ENCODE measurements around the gene PCDHB4. TPM values are rescaled to one million over a fixed set of nuclear protein-coding genes. Genes with fewer than 3 reads are reported as not detected.
A peak's percentile ranks its signal among the peaks of the same experiment; 100 is the strongest.

The PCDHB4 gene
- total RNA-seq, 1 experiment from 2014 or later = 2.6 TPM

DNA sequence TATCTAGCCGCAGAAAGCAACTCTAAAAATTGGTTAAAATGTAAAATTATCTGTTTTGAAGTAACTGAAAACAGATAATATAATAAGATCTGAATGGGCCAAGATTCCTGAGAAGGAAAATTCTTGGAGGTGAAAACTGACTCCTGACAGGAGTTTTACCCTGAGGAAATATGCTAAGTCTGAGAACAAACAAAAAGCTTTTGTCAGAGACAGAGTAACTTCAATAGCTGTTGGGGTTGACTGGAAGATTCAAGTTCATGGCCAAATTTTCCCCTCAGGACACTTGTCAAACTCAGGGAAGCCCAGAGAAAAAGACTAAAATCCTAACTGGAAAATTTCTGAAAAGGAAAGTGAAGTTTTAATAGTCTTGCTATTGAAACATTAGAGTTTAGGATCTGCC lies 5.7 kb downstream of the PCDHB4 start (continued):
- TF ChIP-seq, protein P1, sequence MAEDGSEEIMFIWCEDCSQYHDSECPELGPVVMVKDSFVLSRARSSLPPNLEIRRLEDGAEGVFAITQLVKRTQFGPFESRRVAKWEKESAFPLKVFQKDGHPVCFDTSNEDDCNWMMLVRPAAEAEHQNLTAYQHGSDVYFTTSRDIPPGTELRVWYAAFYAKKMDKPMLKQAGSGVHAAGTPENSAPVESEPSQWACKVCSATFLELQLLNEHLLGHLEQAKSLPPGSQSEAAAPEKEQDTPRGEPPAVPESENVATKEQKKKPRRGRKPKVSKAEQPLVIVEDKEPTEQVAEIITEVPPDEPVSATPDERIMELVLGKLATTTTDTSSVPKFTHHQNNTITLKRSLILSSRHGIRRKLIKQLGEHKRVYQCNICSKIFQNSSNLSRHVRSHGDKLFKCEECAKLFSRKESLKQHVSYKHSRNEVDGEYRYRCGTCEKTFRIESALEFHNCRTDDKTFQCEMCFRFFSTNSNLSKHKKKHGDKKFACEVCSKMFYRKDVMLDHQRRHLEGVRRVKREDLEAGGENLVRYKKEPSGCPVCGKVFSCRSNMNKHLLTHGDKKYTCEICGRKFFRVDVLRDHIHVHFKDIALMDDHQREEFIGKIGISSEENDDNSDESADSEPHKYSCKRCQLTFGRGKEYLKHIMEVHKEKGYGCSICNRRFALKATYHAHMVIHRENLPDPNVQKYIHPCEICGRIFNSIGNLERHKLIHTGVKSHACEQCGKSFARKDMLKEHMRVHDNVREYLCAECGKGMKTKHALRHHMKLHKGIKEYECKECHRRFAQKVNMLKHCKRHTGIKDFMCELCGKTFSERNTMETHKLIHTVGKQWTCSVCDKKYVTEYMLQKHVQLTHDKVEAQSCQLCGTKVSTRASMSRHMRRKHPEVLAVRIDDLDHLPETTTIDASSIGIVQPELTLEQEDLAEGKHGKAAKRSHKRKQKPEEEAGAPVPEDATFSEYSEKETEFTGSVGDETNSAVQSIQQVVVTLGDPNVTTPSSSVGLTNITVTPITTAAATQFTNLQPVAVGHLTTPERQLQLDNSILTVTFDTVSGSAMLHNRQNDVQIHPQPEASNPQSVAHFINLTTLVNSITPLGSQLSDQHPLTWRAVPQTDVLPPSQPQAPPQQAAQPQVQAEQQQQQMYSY (CRISPR knock-in tag; IDR thresholded peaks at IDR 0.05) = no peak
- TF ChIP-seq TCF7 (CRISPR knock-in tag; IDR thresholded peaks at IDR 0.05; ENCODE audit: low read depth) (no peak), CREM (CRISPR knock-in tag; IDR thresholded peaks at IDR 0.05) (no peak)
- TF ChIP-seq, protein P2, sequence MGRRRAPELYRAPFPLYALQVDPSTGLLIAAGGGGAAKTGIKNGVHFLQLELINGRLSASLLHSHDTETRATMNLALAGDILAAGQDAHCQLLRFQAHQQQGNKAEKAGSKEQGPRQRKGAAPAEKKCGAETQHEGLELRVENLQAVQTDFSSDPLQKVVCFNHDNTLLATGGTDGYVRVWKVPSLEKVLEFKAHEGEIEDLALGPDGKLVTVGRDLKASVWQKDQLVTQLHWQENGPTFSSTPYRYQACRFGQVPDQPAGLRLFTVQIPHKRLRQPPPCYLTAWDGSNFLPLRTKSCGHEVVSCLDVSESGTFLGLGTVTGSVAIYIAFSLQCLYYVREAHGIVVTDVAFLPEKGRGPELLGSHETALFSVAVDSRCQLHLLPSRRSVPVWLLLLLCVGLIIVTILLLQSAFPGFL (CRISPR knock-in tag; IDR thresholded peaks at IDR 0.05; ENCODE audit: borderline replicate concordance) = no peak

DNA sequence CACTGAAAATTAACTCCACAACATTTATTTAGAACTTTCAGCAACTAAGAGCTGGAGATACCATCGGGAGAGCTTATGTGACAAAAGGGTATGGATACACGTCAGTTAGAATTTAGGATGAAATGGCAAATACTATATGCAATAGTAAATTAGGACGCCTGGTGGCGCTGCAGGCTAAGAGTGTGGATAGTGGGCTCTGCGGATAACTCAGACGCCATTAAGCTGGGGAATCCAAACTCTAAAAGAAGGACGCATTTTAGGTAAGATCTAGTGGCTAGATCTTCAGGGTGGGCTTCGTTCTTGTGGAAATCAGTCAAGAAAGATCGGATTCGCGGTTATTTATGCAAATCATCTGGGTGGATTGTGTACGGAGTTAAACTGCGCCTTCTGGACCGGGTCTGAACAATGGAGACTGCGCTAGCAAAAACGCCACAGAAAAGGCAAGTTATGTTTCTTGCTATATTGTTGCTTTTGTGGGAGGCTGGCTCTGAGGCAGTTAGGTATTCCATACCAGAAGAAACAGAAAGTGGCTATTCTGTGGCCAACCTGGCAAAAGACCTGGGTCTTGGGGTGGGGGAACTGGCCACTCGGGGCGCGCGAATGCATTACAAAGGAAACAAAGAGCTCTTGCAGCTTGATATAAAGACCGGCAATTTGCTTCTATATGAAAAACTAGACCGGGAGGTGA lies 13.6 kb downstream of the PCDHB4 start, which contains the start of gene PCDHB5:
Gene PCDHB5, plus strand, starts transcription at position 177 of the 688 bp plus-strand sequence. Its CDS starts 229 bp downstream, at position 406.
- peak within 1 kb of the TSS; percentile 74 for H3K4me3 Mint-ChIP-seq
- ChIA-PET CTCF (interaction anchor here (0.6 to 4.0 kb wide), 55 partner anchors 9 to 429 kb away, joined by 3 to 45 read pairs (median 5); partner anchors contain the start of genes PCDHA10, PCDHA4, PCDHB1 and PCDHB10), POLR2A (no interaction called here)
- no peaks in the 10 kb centered on the region for H3K27me3 Mint-ChIP-seq (ENCODE audit: low read depth)
- peaks cover 40% of the 10 kb centered on the region for H3K9me3 Mint-ChIP-seq
- no peak for TF ChIP-seq CREB1 (CRISPR knock-in tag; IDR thresholded peaks at IDR 0.05)
- TF ChIP-seq, protein P3, sequence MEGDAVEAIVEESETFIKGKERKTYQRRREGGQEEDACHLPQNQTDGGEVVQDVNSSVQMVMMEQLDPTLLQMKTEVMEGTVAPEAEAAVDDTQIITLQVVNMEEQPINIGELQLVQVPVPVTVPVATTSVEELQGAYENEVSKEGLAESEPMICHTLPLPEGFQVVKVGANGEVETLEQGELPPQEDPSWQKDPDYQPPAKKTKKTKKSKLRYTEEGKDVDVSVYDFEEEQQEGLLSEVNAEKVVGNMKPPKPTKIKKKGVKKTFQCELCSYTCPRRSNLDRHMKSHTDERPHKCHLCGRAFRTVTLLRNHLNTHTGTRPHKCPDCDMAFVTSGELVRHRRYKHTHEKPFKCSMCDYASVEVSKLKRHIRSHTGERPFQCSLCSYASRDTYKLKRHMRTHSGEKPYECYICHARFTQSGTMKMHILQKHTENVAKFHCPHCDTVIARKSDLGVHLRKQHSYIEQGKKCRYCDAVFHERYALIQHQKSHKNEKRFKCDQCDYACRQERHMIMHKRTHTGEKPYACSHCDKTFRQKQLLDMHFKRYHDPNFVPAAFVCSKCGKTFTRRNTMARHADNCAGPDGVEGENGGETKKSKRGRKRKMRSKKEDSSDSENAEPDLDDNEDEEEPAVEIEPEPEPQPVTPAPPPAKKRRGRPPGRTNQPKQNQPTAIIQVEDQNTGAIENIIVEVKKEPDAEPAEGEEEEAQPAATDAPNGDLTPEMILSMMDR (IDR thresholded peaks at IDR 0.05) = peak; percentile 72
- peak; percentile 72 for DNase-seq (ENCODE audit: low spot score)
- peak within 1 kb of the TSS; percentile 64; the same call in 1 of the 2 replicates for H3K27ac Mint-ChIP-seq
- peaks cover 24% of the 10 kb centered on the region for H3K36me3 Mint-ChIP-seq
- H3K4me1 Mint-ChIP-seq = peaks cover 4% of the 10 kb centered on the region; the same call in 1 of the 2 replicates
- peak; percentile 89 for ATAC-seq

DNA sequence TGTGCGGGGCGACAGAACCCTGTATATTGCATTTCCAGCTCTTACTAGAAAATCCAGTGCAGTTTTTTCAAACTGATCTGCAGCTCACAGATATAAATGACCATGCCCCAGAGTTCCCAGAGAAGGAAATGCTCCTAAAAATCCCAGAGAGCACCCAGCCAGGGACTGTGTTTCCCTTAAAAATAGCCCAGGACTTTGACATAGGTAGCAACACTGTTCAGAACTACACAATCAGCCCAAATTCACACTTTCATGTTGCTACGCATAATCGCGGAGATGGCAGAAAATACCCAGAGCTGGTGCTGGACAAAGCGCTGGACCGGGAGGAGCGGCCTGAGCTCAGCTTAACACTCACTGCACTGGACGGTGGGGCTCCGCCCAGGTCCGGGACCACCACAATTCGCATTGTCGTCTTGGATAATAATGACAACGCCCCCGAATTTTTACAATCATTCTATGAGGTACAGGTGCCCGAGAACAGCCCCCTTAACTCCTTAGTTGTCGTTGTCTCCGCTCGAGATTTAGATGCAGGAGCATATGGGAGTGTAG lies 14.2 kb downstream of the PCDHB4 start:
- peaks cover 40% of the 10 kb centered on the region for H3K9me3 Mint-ChIP-seq
- peaks cover 4% of the 10 kb centered on the region; the same call in 1 of the 2 replicates for H3K4me1 Mint-ChIP-seq
- CTCF ChIA-PET = interaction anchor here (0.6 to 4.0 kb wide), 54 partner anchors 8 to 428 kb away, joined by 3 to 45 read pairs (median 5); partner anchors contain the start of genes PCDHA4, PCDHB1, PCDHB10 and PCDHB11
- DNase-seq (ENCODE audit: low spot score) (no peak), ATAC-seq (peak; percentile 26)
- H3K36me3 Mint-ChIP-seq = peaks cover 24% of the 10 kb centered on the region
- POLR2A ChIA-PET = no interaction called here
- no peaks in the 10 kb centered on the region for H3K27me3 Mint-ChIP-seq (ENCODE audit: low read depth)
- no peak overlapping the region for H3K27ac Mint-ChIP-seq
- H3K4me3 Mint-ChIP-seq = peak overlapping the region; percentile 74
- TF ChIP-seq ELF4 (CRISPR knock-in tag; IDR thresholded peaks at IDR 0.05; ENCODE audit: low read depth) = no peak
- no peak for TF ChIP-seq ZNF396 (CRISPR knock-in tag; IDR thresholded peaks at IDR 0.05; ENCODE audit: borderline replicate concordance)
- TF ChIP-seq ETV6 (CRISPR knock-in tag; IDR thresholded peaks at IDR 0.05) = no peak
- no peak for TF ChIP-seq TCF7 (CRISPR knock-in tag; IDR thresholded peaks at IDR 0.05; ENCODE audit: low read depth)
- TF ChIP-seq, protein P4, sequence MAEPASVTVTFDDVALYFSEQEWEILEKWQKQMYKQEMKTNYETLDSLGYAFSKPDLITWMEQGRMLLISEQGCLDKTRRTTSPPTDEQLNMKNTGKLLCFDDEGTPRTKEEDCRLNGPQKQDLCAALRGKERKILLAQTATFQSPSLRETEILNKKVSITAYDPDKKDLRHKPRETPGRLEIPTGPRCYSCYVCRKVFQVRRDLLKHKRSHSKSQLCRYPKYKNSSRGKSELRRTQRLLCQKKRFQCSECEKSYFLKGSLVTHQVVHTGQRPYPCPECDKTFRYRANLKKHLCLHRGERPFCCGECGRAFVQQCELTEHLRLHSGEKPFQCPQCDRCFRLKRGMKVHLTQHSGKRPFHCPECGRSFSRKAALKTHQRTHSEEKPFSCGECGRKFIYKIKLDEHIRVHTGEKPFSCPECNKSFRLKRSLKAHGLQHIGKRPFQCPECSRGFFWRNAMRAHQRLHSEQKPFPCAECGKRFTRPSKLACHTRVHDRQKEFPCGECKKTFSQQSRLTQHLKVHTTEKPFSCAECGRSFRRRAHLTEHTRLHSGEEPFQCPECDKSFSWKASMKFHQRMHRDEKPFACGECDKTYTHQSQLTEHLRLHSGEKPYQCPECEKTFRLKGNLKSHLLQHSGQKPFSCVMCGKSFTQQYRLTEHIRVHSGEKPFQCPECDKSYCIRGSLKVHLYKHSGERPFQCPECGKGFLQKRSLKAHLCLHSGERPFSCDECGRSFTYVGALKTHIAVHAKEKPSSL (CRISPR knock-in tag; conservative IDR thresholded peaks at IDR 0.05) = no peak
- no peak for TF ChIP-seq TEAD1 (CRISPR knock-in tag; IDR thresholded peaks at IDR 0.05)
- TF ChIP-seq NR3C1 (CRISPR knock-in tag; conservative IDR thresholded peaks at IDR 0.05; ENCODE audit: low read depth) = no peak
- TF ChIP-seq ZNF219 (CRISPR knock-in tag; IDR thresholded peaks at IDR 0.05; ENCODE audit: borderline replicate concordance) = no peak
- no peak for TF ChIP-seq SP1 (CRISPR knock-in tag; conservative IDR thresholded peaks at IDR 0.05)
- TF ChIP-seq ZNF671 (CRISPR knock-in tag; IDR thresholded peaks at IDR 0.05) = no peak
- no peak for TF ChIP-seq CREB1 (CRISPR knock-in tag; IDR thresholded peaks at IDR 0.05)
- TF ChIP-seq, protein P5, sequence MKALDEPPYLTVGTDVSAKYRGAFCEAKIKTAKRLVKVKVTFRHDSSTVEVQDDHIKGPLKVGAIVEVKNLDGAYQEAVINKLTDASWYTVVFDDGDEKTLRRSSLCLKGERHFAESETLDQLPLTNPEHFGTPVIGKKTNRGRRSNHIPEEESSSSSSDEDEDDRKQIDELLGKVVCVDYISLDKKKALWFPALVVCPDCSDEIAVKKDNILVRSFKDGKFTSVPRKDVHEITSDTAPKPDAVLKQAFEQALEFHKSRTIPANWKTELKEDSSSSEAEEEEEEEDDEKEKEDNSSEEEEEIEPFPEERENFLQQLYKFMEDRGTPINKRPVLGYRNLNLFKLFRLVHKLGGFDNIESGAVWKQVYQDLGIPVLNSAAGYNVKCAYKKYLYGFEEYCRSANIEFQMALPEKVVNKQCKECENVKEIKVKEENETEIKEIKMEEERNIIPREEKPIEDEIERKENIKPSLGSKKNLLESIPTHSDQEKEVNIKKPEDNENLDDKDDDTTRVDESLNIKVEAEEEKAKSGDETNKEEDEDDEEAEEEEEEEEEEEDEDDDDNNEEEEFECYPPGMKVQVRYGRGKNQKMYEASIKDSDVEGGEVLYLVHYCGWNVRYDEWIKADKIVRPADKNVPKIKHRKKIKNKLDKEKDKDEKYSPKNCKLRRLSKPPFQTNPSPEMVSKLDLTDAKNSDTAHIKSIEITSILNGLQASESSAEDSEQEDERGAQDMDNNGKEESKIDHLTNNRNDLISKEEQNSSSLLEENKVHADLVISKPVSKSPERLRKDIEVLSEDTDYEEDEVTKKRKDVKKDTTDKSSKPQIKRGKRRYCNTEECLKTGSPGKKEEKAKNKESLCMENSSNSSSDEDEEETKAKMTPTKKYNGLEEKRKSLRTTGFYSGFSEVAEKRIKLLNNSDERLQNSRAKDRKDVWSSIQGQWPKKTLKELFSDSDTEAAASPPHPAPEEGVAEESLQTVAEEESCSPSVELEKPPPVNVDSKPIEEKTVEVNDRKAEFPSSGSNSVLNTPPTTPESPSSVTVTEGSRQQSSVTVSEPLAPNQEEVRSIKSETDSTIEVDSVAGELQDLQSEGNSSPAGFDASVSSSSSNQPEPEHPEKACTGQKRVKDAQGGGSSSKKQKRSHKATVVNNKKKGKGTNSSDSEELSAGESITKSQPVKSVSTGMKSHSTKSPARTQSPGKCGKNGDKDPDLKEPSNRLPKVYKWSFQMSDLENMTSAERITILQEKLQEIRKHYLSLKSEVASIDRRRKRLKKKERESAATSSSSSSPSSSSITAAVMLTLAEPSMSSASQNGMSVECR (CRISPR knock-in tag; IDR thresholded peaks at IDR 0.05; ENCODE audit: borderline replicate concordance) = no peak

All from WTC11 (cell line).